ENCODE results near the gene CFAP45.

CFAP45 gene

GRCh38 chr1:159924025-159924790 lies 24.2 kb upstream of the CFAP45 start:
- H3K36me3 ChIP-seq (ENCODE audit: low read depth) = peaks cover 37% of the 10 kb centered on the region
- H3K9me3 ChIP-seq (ENCODE audit: severe bottlenecking) = no peaks in the 10 kb centered on the region
- peaks cover 15% of the 10 kb centered on the region for H3K4me1 ChIP-seq (ENCODE audit: insufficient read depth, poor library complexity, severe bottlenecking)
- H3K27ac ChIP-seq (ENCODE audit: poor library complexity, severe bottlenecking) = peak overlapping the region; percentile 94
- DNase-seq (ENCODE audit: low spot score) = peak; percentile 92
- peak; percentile 28 for ATAC-seq (ENCODE audit: low read depth)
- H3K27me3 ChIP-seq (ENCODE audit: insufficient read depth, poor library complexity, severe bottlenecking) = no peaks in the 10 kb centered on the region
- TF ChIP-seq CTCF (IDR thresholded peaks at IDR 0.05; ENCODE audit: poor library complexity, severe bottlenecking) = no peak
- peak overlapping the region; percentile 87 for H3K4me3 ChIP-seq (ENCODE audit: severe bottlenecking)

GRCh38 chr1:159923203-159924024 lies 23.4 kb upstream of the CFAP45 start:
- Histone ChIP-seq H3K4me3 (ENCODE audit: severe bottlenecking) (peak overlapping the region; percentile 87), H3K36me3 (ENCODE audit: low read depth) (peaks cover 45% of the 10 kb centered on the region), H3K4me1 (ENCODE audit: insufficient read depth, poor library complexity, severe bottlenecking) (peaks cover 15% of the 10 kb centered on the region), H3K27me3 (ENCODE audit: insufficient read depth, poor library complexity, severe bottlenecking) (no peaks in the 10 kb centered on the region), H3K9me3 (ENCODE audit: severe bottlenecking) (no peaks in the 10 kb centered on the region), H3K27ac (ENCODE audit: poor library complexity, severe bottlenecking) (peak overlapping the region; percentile 94)
- peak; percentile 56 for ATAC-seq (ENCODE audit: low read depth)
- no peak for TF ChIP-seq CTCF (IDR thresholded peaks at IDR 0.05; ENCODE audit: poor library complexity, severe bottlenecking)
- no peak for DNase-seq (ENCODE audit: low spot score)

- Histone ChIP-seq H3K27ac (ENCODE audit: poor library complexity, severe bottlenecking) (peak overlapping the region; percentile 94), H3K36me3 (ENCODE audit: low read depth) (peaks cover 53% of the 10 kb centered on the region), H3K4me3 (ENCODE audit: severe bottlenecking) (peak overlapping the region; percentile 87), H3K9me3 (ENCODE audit: severe bottlenecking) (no peaks in the 10 kb centered on the region), H3K4me1 (ENCODE audit: insufficient read depth, poor library complexity, severe bottlenecking) (peaks cover 15% of the 10 kb centered on the region), H3K27me3 (ENCODE audit: insufficient read depth, poor library complexity, severe bottlenecking) (no peaks in the 10 kb centered on the region)
- DNase-seq (ENCODE audit: low spot score) (no peak), ATAC-seq (ENCODE audit: low read depth) (no peak)
- no peak for TF ChIP-seq CTCF (IDR thresholded peaks at IDR 0.05; ENCODE audit: poor library complexity, severe bottlenecking)
Measured at GRCh38 chr1:159922511-159923202, 22.7 kb upstream of the CFAP45 start.

- Histone ChIP-seq H3K9me3 (ENCODE audit: severe bottlenecking) (no peaks in the 10 kb centered on the region), H3K27ac (ENCODE audit: poor library complexity, severe bottlenecking) (peak overlapping the region; percentile 94), H3K4me1 (ENCODE audit: insufficient read depth, poor library complexity, severe bottlenecking) (peaks cover 20% of the 10 kb centered on the region), H3K4me3 (ENCODE audit: severe bottlenecking) (no peak overlapping the region), H3K27me3 (ENCODE audit: insufficient read depth, poor library complexity, severe bottlenecking) (no peaks in the 10 kb centered on the region), H3K36me3 (ENCODE audit: low read depth) (peaks cover 59% of the 10 kb centered on the region)
- DNase-seq (ENCODE audit: low spot score) (peak; percentile 30), ATAC-seq (ENCODE audit: low read depth) (no peak)
- no peak for TF ChIP-seq CTCF (IDR thresholded peaks at IDR 0.05; ENCODE audit: poor library complexity, severe bottlenecking)
Measured at GRCh38 chr1:159921700-159922504, 21.9 kb upstream of the CFAP45 start.

Measured in RWPE2 (cell line).